Measurements from ENCODE around the gene TMEM138. TPM values are rescaled to one million over a fixed set of nuclear protein-coding genes. Genes with fewer than 3 reads are reported as not detected.
"Not testable (repeated sequence)": the region's sequence is repeated elsewhere in the genome, so short reads cannot be mapped to it uniquely, and the experiment has no call there.

Gene TMEM138
- total RNA-seq, 1 donor from 2014 or later: 10.4 TPM

DNA sequence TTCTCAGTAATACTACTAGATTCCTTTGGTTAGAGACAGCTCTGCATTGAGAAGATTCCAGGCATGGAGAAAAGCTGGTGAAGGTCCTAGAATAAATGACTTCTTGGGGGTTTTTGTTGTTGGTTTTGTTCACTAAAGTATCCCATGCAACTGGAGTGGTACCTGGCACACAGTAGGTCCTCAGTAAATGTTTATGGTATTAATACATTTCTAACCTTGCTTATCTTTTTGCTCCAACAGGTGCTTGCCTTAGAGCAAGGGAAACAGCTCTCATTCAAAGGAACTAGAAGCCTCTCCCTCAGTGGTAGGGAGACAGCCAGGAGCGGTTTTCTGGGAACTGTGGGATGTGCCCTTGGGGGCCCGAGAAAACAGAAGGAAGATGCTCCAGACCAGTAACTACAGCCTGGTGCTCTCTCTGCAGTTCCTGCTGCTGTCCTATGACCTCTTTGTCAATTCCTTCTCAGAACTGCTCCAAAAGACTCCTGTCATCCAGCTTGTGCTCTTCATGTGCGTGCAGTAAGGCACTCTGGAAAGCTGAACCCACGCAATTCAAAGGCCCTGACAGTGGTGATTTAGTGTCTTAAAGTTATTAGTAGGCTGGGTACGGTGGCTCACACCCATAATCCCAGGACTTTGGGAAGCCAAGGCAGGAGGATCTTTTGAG is 2.0 kb downstream of the TMEM138 start:
- no peak for DNase-seq (ENCODE audit: low read depth in 2 of 2)

GRCh38 chr11:61367406-61367805 is 5.2 kb downstream of the TMEM138 start:
- DNase-seq (ENCODE audit: low read depth in 2 of 2): no peak

- no peak for DNase-seq (ENCODE audit: low read depth in 2 of 2)
Observed at GRCh38 chr11:61368646-61369045, 6.5 kb downstream of the TMEM138 start.

GRCh38 chr11:61369372-61370348 is 7.5 kb downstream of the TMEM138 start:
- no peak for DNase-seq (ENCODE audit: low read depth in 2 of 2)

GRCh38 chr11:61370349-61371005 is 8.3 kb downstream of the TMEM138 start:
- no peak for DNase-seq (ENCODE audit: low read depth in 2 of 2)

DNA sequence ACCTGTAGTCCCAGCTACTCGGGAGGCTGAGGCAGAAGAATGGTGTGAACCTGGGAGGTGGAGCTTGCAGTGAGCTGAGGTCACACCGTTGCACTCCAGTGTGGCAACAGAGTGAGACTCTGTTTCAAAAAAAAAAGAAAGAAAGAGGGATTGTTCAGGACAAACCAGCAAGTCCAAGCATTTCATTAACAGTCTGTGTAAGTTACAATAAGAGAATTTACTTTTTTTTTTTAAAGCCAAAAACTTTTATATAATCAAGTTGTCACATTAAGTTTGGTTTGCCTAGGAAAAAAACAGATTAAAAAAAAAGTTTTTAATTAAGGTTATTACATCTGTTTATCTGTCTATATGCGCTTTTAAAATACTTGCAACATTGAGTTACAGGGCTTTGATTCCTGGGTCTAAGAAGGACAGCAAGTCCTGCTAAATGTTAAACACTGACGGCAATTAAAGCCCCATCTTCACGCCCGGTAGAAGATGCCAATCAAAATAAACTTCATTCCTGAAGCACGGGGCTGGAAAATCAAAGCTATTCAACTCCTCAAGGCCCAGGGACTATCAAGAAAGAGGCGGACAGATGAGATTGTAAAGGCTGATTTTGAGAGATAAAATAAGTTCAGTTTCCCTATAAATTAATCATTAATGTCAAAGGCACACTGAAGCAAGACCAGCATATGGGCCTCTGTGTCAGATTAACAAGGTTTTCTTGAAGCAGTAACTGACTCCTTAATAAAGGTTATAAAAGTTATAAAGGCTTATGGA is 10.7 kb downstream of the TMEM138 start:
- DNase-seq (ENCODE audit: low read depth in 2 of 2): no peak

DNA sequence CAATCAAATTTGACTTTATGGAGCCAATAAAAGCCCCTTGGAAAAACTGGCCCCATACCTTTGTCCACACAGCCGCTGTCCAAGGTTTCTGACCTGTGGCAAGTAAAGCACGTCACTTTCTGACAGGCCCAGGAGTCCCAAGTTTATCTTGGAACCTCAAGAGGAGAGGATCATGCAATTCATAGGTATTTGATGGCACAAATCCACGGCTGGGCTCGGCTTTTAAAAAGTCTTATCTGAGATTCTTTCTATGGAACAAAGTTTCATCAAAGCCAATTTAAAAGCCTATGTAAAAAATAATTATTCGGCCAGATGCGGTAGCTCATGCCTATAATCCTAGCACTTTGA is 13.6 kb downstream of the TMEM138 start:
- no peak for DNase-seq (ENCODE audit: low read depth in 2 of 2)

GRCh38 chr11:61377461-61378160 is 15.4 kb downstream of the TMEM138 start:
- no peak for DNase-seq (ENCODE audit: low read depth in 2 of 2)

- DNase-seq (ENCODE audit: low read depth in 2 of 2): no peak
Observed at GRCh38 chr11:61378713-61379313, 16.6 kb downstream of the TMEM138 start.

DNA sequence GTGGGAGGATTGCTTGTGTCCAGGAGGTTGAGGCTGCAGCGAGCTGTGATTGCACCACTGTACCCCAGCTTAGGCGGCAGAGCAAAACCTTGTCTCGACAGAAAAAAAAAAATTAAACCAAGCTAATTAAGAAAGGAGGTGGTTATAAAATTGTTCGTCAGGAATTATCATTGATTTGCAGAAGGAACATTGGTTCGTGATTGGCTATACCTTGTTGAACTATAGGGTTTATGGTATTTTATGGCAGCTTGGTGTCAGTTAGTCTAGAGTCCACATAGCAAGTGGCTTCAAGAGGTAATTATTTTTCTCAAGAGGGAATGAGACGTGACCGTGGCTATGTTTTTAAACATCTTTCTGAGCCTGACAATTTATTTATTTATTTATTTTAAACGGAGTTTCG is 18.7 kb downstream of the TMEM138 start:
- no peak for DNase-seq (ENCODE audit: low read depth in 2 of 2)

- not testable (repeated sequence) for DNase-seq (ENCODE audit: low read depth in 2 of 2)
Observed at GRCh38 chr11:61383859-61384258, 21.7 kb downstream of the TMEM138 start.

- DNase-seq (ENCODE audit: low read depth in 2 of 2): peak in 1 of 2 donors; percentile 35
Observed at GRCh38 chr11:61384271-61385242, 22.4 kb downstream of the TMEM138 start.

DNA sequence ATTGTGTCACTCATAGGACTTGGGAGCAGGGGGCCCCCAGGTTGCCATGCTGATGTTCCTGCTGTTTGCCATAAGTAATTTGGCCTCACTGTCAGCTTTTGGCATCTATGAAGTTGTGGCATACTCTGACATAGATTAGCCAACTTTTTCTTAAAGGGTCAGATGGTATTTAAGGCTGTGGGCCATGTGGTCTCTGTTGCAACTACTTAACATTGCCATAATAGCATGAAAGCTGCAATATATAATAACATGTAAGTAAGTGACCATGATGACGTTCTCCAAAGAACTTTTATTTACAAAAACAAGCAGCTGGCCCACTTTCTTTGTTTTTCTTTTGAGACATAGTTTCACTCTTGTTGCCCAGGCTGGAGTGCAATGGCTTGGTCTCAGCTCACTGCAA is 28.0 kb downstream of the TMEM138 start:
- no peak for DNase-seq (ENCODE audit: low read depth in 2 of 2)

GRCh38 chr11:61392981-61393595 is 30.9 kb downstream of the TMEM138 start:
- DNase-seq (ENCODE audit: low read depth in 2 of 2): peak in 1 of 2 donors; percentile 30

- DNase-seq (ENCODE audit: low read depth in 2 of 2): no peak
Observed at GRCh38 chr11:61401173-61401572, 39.0 kb downstream of the TMEM138 start.

DNA sequence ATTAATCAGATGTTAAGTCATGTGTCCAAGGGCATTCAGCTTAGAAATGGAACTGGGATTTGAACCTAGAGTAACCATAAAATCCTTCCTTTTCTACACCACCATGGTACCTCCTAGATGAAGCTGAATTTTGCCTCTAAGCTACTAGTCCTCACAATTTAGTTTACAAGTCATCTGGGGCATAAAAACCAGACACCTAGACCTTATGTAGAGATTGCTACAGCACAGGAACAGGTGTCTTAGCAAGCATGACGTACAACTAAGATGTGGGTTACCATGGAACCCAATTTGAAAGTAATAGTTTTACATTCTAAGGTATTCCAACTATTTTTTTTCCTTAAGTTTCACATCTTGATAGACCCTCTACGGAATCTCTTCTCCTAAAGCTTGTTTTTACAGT is 39.4 kb downstream of the TMEM138 start:
- no peak for DNase-seq (ENCODE audit: low read depth in 2 of 2)

DNA sequence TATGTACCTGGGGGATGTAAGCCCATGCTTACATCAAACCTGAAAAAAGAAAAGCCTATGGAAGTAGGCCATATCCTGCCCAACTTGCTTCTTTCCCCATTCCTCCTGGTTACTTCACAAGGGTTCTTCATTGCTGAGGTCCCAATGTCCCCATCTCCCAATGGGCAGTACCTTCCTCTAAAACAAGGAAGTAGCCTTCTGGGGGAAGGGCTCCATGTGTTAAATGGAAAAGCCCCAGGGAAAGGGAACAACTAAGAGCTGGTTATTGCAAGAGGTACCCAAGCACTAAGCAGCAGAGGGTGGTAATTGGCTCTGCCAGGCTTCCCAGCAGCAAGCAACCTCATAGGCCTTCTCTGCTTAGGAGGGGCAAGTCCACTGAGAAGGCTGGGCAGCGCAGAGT is 41.5 kb downstream of the TMEM138 start:
- no peak for DNase-seq (ENCODE audit: low read depth in 2 of 2)

DNA sequence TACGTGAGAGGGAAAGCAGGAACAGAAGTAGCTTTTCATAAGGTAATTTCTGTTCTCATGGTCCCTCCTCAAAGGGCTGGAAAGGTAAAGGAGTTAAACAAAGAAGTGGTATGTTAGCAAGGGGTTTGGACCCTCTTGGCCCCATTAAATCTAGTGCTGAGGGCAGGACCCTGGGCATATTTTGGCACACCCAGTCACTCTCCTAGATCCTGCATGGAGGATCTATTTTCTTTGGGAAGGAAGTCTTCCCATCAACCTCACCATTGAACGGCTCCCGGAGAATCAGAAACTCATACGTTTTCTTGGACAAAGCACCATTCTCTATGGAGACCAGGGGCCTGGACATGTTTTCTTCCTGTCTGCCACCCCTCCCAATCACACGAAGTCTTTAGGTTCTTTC is 41.9 kb downstream of the TMEM138 start:
- no peak for DNase-seq (ENCODE audit: low read depth in 2 of 2)

GRCh38 chr11:61404641-61405040 is 42.5 kb downstream of the TMEM138 start:
- DNase-seq (ENCODE audit: low read depth in 2 of 2): no peak
